PFSK-1 (cell line): ENCODE data around the gene SMARCA1.

Source experiments
- REST ChIP-seq, 2 experiments: IDR thresholded peaks; 2 replicates each; pipeline versions ENCODE4 v1.6.1 to v1.8.0; 2011 to 2012; ENCODE audit warnings: low read depth in 2 of 2, low read length in 2 of 2, control low read depth in 1 of 2, inconsistent platforms in 1 of 2, mild to moderate bottlenecking in 1 of 2, moderate library complexity in 1 of 2; ENCODE audit not compliant: insufficient read depth in 1 of 2
- SIN3A ChIP-seq: IDR thresholded peaks from 2 replicates; pipeline ENCODE4 v1.6.1; 2012; ENCODE audit warnings: mild to moderate bottlenecking, low read length, moderate library complexity, borderline replicate concordance; ENCODE audit not compliant: insufficient read depth

- TF ChIP-seq REST (IDR thresholded peaks at IDR 0.05; ENCODE audit: insufficient read depth in 1 of 2, low read depth in 2 of 2, low read length in 2 of 2) (no peak), SIN3A (no peak)
Measured at GRCh38 chrX:129557844-129558480, 34.7 kb upstream of the SMARCA1 start.
